Measurements from ENCODE around the gene YY1.
A peak's percentile ranks its signal among the peaks of the same experiment; 100 is the strongest.

Gene YY1

GRCh38 chr14:100238419-100239210 lies at the start of gene YY1:
Gene YY1, plus strand, starts transcription at chr14:100239144. Its CDS starts 101 bp downstream, at chr14:100239245.
- peak; percentile 86 for DNase-seq (ENCODE audit: low read depth)
- H3K4me3 ChIP-seq (ENCODE audit: low read depth, low read length): peak within 1 kb of the TSS; percentile 84
- no peak for TF ChIP-seq CTCF (IDR thresholded peaks at IDR 0.05; ENCODE audit: low read depth, low read length, missing control alignments)

- DNase-seq (ENCODE audit: low read depth): no peak
- no peak for TF ChIP-seq CTCF (IDR thresholded peaks at IDR 0.05; ENCODE audit: low read depth, low read length, missing control alignments)
- no peak overlapping the region for H3K4me3 ChIP-seq (ENCODE audit: low read depth, low read length)
Observed at GRCh38 chr14:100190126-100190525, 48.8 kb upstream of the YY1 start.

- no peak for TF ChIP-seq CTCF (IDR thresholded peaks at IDR 0.05; ENCODE audit: low read depth, low read length, missing control alignments)
- H3K4me3 ChIP-seq (ENCODE audit: low read depth, low read length): no peak overlapping the region
Observed at GRCh38 chr14:100191584-100192249, 47.2 kb upstream of the YY1 start.

GRCh38 chr14:100192250-100192671 lies 46.7 kb upstream of the YY1 start:
- H3K4me3 ChIP-seq (ENCODE audit: low read depth, low read length): peak overlapping the region; percentile 54
- DNase-seq (ENCODE audit: low read depth): no peak
- TF ChIP-seq CTCF (IDR thresholded peaks at IDR 0.05; ENCODE audit: low read depth, low read length, missing control alignments): no peak

More at GRCh38 chr14:100191584-100192249, 47.2 kb upstream of the YY1 start:
- no peak for DNase-seq (ENCODE audit: low read depth)

- peak; percentile 94 for DNase-seq (ENCODE audit: low read depth)
- TF ChIP-seq CTCF (IDR thresholded peaks at IDR 0.05; ENCODE audit: low read depth, low read length, missing control alignments): peak; percentile 69
- peak overlapping the region; percentile 54 for H3K4me3 ChIP-seq (ENCODE audit: low read depth, low read length)
Observed at GRCh38 chr14:100192672-100193416, 46.1 kb upstream of the YY1 start.

- H3K4me3 ChIP-seq (ENCODE audit: low read depth, low read length): peak overlapping the region; percentile 47
- DNase-seq (ENCODE audit: low read depth): no peak
- TF ChIP-seq CTCF (IDR thresholded peaks at IDR 0.05; ENCODE audit: low read depth, low read length, missing control alignments): peak; percentile 19
Observed at GRCh38 chr14:100193417-100194357, 45.3 kb upstream of the YY1 start.
